ENCODE measurements around the gene EXOC3.
A peak's percentile ranks its signal among the peaks of the same experiment; 100 is the strongest.

Gene EXOC3

DNA sequence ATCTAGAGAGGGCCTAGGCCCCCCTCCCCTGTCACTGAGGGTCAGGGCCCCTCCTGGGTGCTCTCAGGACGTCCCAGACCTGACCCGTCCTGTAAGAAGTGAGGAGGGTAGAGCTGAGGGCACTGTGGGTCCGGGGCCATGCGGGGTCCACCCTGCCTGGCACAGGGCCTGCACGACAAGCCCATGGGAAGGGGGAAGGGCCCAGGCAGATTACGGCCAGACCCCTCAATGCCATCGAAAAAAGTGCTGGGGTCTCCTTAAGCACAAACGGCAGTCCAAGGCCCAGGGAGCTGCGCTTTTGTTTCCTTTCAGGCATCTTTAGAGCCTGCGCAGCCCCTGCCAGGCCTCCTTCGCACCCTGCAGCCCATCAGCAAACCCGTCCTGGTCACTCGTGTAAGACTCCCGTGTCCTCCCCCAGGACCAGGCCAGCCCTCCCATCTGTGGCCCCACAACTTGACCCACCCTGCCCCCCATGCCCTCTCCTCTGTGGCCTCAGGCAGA lies 4.4 kb upstream of the EXOC3 start:
- Histone ChIP-seq H3K27me3 (ENCODE audit: insufficient read depth, poor library complexity, severe bottlenecking) (no peaks in the 10 kb centered on the region), H3K4me3 (replicated peaks; ENCODE audit: insufficient read depth, low read length) (no peak overlapping the region), H3K27ac (replicated peaks) (0 out of 2 replicates have a peak overlapping the region, but pooled peaks have one; percentile 14)
- TF ChIP-seq, protein P1, sequence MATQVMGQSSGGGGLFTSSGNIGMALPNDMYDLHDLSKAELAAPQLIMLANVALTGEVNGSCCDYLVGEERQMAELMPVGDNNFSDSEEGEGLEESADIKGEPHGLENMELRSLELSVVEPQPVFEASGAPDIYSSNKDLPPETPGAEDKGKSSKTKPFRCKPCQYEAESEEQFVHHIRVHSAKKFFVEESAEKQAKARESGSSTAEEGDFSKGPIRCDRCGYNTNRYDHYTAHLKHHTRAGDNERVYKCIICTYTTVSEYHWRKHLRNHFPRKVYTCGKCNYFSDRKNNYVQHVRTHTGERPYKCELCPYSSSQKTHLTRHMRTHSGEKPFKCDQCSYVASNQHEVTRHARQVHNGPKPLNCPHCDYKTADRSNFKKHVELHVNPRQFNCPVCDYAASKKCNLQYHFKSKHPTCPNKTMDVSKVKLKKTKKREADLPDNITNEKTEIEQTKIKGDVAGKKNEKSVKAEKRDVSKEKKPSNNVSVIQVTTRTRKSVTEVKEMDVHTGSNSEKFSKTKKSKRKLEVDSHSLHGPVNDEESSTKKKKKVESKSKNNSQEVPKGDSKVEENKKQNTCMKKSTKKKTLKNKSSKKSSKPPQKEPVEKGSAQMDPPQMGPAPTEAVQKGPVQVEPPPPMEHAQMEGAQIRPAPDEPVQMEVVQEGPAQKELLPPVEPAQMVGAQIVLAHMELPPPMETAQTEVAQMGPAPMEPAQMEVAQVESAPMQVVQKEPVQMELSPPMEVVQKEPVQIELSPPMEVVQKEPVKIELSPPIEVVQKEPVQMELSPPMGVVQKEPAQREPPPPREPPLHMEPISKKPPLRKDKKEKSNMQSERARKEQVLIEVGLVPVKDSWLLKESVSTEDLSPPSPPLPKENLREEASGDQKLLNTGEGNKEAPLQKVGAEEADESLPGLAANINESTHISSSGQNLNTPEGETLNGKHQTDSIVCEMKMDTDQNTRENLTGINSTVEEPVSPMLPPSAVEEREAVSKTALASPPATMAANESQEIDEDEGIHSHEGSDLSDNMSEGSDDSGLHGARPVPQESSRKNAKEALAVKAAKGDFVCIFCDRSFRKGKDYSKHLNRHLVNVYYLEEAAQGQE (IDR thresholded peaks at IDR 0.05; ENCODE audit: insufficient replicate concordance, low read depth), result no peak
- TF ChIP-seq SPI1 (IDR thresholded peaks at IDR 0.05; ENCODE audit: borderline replicate concordance, low read depth) (no peak), POLR2AphosphoS5 (IDR thresholded peaks at IDR 0.05; ENCODE audit: low read depth) (no peak), GABPA (IDR thresholded peaks at IDR 0.05; ENCODE audit: low read depth) (no peak)
- TF ChIP-seq, protein P2, sequence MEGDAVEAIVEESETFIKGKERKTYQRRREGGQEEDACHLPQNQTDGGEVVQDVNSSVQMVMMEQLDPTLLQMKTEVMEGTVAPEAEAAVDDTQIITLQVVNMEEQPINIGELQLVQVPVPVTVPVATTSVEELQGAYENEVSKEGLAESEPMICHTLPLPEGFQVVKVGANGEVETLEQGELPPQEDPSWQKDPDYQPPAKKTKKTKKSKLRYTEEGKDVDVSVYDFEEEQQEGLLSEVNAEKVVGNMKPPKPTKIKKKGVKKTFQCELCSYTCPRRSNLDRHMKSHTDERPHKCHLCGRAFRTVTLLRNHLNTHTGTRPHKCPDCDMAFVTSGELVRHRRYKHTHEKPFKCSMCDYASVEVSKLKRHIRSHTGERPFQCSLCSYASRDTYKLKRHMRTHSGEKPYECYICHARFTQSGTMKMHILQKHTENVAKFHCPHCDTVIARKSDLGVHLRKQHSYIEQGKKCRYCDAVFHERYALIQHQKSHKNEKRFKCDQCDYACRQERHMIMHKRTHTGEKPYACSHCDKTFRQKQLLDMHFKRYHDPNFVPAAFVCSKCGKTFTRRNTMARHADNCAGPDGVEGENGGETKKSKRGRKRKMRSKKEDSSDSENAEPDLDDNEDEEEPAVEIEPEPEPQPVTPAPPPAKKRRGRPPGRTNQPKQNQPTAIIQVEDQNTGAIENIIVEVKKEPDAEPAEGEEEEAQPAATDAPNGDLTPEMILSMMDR (IDR thresholded peaks at IDR 0.05; ENCODE audit: insufficient read depth, low read length), result no peak
- DNase-seq (ENCODE audit: low read depth in 1 of 2, low spot score in 1 of 2), result no peak

DNA sequence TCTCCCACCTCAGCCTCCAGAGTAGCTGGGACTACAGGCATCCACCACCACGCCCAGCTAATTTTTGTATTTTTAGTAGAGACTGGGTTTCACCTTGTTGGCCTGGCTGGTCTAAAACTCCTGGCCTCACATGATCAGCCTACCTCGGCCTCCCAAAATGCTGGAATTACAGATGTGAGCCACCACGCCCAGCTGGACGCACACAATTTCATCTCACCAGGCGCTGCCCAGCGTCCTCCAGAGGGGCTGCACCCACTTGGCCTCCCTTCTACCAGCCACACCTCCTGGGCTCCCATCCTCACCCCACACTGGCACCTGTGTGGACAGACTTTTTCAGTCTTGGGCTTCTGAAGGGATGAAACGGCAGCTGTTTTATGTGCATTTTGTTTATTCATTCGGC lies 3.8 kb upstream of the EXOC3 start:
- no peak for DNase-seq (ENCODE audit: low read depth in 1 of 2, low spot score in 1 of 2)
- Histone ChIP-seq H3K27ac (replicated peaks) (no peak overlapping the region), H3K27me3 (ENCODE audit: insufficient read depth, poor library complexity, severe bottlenecking) (no peaks in the 10 kb centered on the region), H3K4me3 (replicated peaks; ENCODE audit: insufficient read depth, low read length) (no peak overlapping the region)
- TF ChIP-seq, protein P1 (IDR thresholded peaks at IDR 0.05; ENCODE audit: insufficient replicate concordance, low read depth), result no peak
- TF ChIP-seq SPI1 (IDR thresholded peaks at IDR 0.05; ENCODE audit: borderline replicate concordance, low read depth) (no peak), POLR2AphosphoS5 (IDR thresholded peaks at IDR 0.05; ENCODE audit: low read depth) (no peak), GABPA (IDR thresholded peaks at IDR 0.05; ENCODE audit: low read depth) (no peak)
- TF ChIP-seq, protein P2 (IDR thresholded peaks at IDR 0.05; ENCODE audit: insufficient read depth, low read length), result no peak

DNA sequence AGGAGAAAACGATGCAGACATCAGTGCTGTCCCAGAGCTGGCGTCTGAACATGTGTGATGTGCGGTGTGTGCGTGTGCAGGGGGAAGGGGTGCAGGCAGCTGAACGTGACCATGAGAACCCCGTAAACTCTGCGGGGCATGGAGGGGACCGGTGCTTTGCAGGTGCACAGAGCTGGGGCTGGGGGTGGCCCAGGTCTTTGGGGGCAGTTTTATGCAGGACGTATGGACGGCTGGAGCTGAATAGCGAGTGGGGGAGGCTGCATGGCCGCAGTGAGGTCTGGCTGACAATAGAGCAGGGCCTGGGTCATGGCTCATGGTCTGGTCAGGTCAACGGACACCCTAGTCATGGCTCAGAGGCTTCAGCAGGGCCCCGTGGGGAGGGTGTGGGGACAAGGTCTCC lies 3.3 kb upstream of the EXOC3 start:
- Histone ChIP-seq H3K27ac (replicated peaks) (peak overlapping the region; percentile 72), H3K4me3 (replicated peaks; ENCODE audit: insufficient read depth, low read length) (no peak overlapping the region), H3K27me3 (ENCODE audit: insufficient read depth, poor library complexity, severe bottlenecking) (no peaks in the 10 kb centered on the region)
- no peak for DNase-seq (ENCODE audit: low read depth in 1 of 2, low spot score in 1 of 2)
- TF ChIP-seq SPI1 (IDR thresholded peaks at IDR 0.05; ENCODE audit: borderline replicate concordance, low read depth) (no peak), POLR2AphosphoS5 (IDR thresholded peaks at IDR 0.05; ENCODE audit: low read depth) (peak; percentile 49), GABPA (IDR thresholded peaks at IDR 0.05; ENCODE audit: low read depth) (no peak)
- TF ChIP-seq, protein P1 (IDR thresholded peaks at IDR 0.05; ENCODE audit: insufficient replicate concordance, low read depth), result no peak

All from HL-60 (cell line).